NCI-H2171 treated with DMSO at 0.1 percent for 48 hours (cell line): Measurements from ENCODE around the gene RASAL1.
A peak's percentile ranks its signal among the peaks of the same experiment; 100 is the strongest.
"Not testable (repeated sequence)": the region's sequence is repeated elsewhere in the genome, so short reads cannot be mapped to it uniquely, and the experiment has no call there.

Experiments used
- DNase-seq: peaks from one replicate; lab custom pipeline; 2025; lab: John Stamatoyannopoulos, UW

The RASAL1 gene

GRCh38 chr12:113142173-113142885 is 6.8 kb upstream of the RASAL1 start:
- no peak for DNase-seq

- DNase-seq: not testable (repeated sequence)
Measured at GRCh38 chr12:113141716-113142115, 6.2 kb upstream of the RASAL1 start.

- DNase-seq: no peak
Measured at GRCh38 chr12:113140706-113141105, 5.1 kb upstream of the RASAL1 start.

GRCh38 chr12:113138826-113139225 is 3.3 kb upstream of the RASAL1 start:
- DNase-seq: no peak

GRCh38 chr12:113137861-113138783 is 2.6 kb upstream of the RASAL1 start:
- DNase-seq: no peak

- DNase-seq: no peak
Measured at GRCh38 chr12:113136990-113137511, 1.5 kb upstream of the RASAL1 start.

- no peak for DNase-seq
Measured at GRCh38 chr12:113136128-113136989, 798 bp upstream of the RASAL1 start.

GRCh38 chr12:113134521-113134951 is 1.0 kb downstream of the RASAL1 start:
- no peak for DNase-seq

- no peak for DNase-seq
Measured at GRCh38 chr12:113134071-113134470, 1.5 kb downstream of the RASAL1 start.

GRCh38 chr12:113133666-113134065 is 1.9 kb downstream of the RASAL1 start:
- DNase-seq: no peak

- DNase-seq: no peak
Measured at GRCh38 chr12:113133036-113133435, 2.5 kb downstream of the RASAL1 start.

- no peak for DNase-seq
Measured at GRCh38 chr12:113131556-113131955, 4.0 kb downstream of the RASAL1 start.

GRCh38 chr12:113130457-113131135 is 5.0 kb downstream of the RASAL1 start:
- DNase-seq: peak; percentile 55

GRCh38 chr12:113129664-113130456 is 5.7 kb downstream of the RASAL1 start:
- DNase-seq: no peak

- DNase-seq: no peak
Measured at GRCh38 chr12:113128802-113129663, 6.5 kb downstream of the RASAL1 start.

- DNase-seq: peak; percentile 14
Measured at GRCh38 chr12:113127791-113128199, 7.8 kb downstream of the RASAL1 start.

GRCh38 chr12:113120670-113121370 is 14.7 kb downstream of the RASAL1 start:
- DNase-seq: peak; percentile 19

GRCh38 chr12:113119980-113120669 is 15.4 kb downstream of the RASAL1 start:
- no peak for DNase-seq
